ENCODE measurements around the gene NECTIN1. TPM values are rescaled to one million over a fixed set of nuclear protein-coding genes. Genes with fewer than 3 reads are reported as not detected.

NECTIN1 gene
- total and polyA plus RNA-seq, 2 of the 4 experiments (the other 2 are of a cell fraction) = 2.3 to 4.2 TPM

DNA sequence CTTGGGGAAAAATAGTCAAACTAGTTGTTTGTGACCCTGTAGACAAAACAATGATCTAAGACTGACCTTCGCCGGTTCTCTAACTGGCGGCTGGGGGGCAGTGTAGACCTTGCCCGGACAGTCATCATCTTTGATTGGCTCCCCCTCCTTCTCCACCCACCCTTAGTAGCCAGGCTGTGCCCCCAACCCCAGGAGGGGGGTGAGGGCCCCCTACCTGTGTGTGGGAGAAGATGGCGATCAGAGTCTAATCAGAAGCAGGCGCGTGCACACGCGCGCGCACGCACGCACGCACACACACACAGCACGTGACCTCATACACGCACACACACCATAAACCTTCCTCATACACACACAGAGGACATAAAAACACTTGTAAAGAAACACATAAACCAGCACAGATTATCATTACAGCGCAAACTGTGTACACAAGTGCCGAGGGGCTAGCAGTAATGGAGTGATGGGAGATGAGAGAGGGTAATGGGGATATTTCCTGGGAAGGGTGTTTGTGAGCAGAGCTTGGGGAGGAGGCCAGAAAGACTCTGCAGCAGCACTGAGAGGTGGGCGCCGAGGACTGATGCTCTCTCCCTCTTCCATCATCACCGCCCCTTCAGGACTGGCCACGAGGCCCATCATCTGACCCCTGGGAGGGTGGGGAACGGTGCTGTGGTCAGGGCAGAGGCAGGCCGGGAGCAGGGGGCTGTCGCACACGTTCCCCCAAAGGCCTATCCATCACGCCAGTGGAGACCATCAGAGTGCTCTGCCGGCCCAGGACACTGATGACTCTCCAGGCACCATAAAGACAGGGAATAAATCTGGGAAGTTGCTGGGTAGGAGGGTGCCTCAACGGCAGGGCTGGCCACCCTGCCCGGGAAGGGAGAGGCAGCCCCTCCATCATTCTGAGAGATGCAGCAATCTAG, 12.2 kb downstream of the NECTIN1 start:
- no peaks in the 10 kb centered on the region for H3K79me1 ChIP-seq (ENCODE audit: low read depth in 1 of 2, low read length in 2 of 2)
- DNase-seq = peak; percentile 12
- H3K9ac ChIP-seq (ENCODE audit: low read depth, low read length) = no peak overlapping the region
- peaks cover 5% of the 10 kb centered on the region; the same call in 1 of the 2 replicates for H4K20me1 ChIP-seq (ENCODE audit: insufficient read depth, low read length)
- no peak overlapping the region for H3K23ac ChIP-seq (ENCODE audit: low read depth, low read length)
- 0 out of 4 replicates have a peak overlapping the region, but pooled peaks of 1 of the 2 experiments have one; percentile 56 for H4K8ac ChIP-seq (ENCODE audit: low read depth in 2 of 2, low read length in 2 of 2)
- intact Hi-C loops (cut with micrococcal nuclease) (no loop called here), in situ Hi-C loops (cut with MboI; ENCODE audit: low sequenced_read_pairs) (no loop called here), dilution Hi-C loops (cut with HindIII; ENCODE audit: low sequenced_read_pairs, unreplicated experiment) (no loop called here)
- peaks cover 2% of the 10 kb centered on the region; the same call in 1 of the 2 replicates for H3K27me3 ChIP-seq (ENCODE audit: control insufficient read depth, insufficient read depth, low read length)
- no TSS peak for BruUV-seq (replicated peaks)
- 0 out of 2 replicates have a peak overlapping the region, but pooled peaks have one; percentile 36 for H4K5ac ChIP-seq (ENCODE audit: low read depth, low read length)
- ChIA-PET CTCF (no interaction called here), POLR2A (ENCODE audit: unreplicated experiment) (no interaction called here)
- 0 out of 2 replicates have a peak, but pooled peaks have one; percentile 24 for ATAC-seq (ENCODE audit: low read depth)
- no peaks in the 10 kb centered on the region for H3K9me1 ChIP-seq (ENCODE audit: insufficient read depth, low read length)
- no peak overlapping the region for H3K4ac ChIP-seq (ENCODE audit: low read depth, low read length)
- no peak overlapping the region for H2AK5ac ChIP-seq (ENCODE audit: low read depth, low read length)
- H2AK9ac ChIP-seq (replicated peaks; ENCODE audit: low read depth, low read length, poor library complexity) = no peak overlapping the region
- no peak overlapping the region for H3K4me3 ChIP-seq (ENCODE audit: insufficient read depth, low read depth, low read length)
- H2BK20ac ChIP-seq (ENCODE audit: low read depth, low read length) = no peak overlapping the region
- no peaks in the 10 kb centered on the region for H3K9me3 ChIP-seq (ENCODE audit: control insufficient read depth, insufficient read depth, low read length)
- no peaks in the 10 kb centered on the region for H3K36me3 ChIP-seq (ENCODE audit: control insufficient read depth, insufficient read depth, low read length)
- no peak overlapping the region for H2BK15ac ChIP-seq (ENCODE audit: low read depth, low read length)
- H3K4me2 ChIP-seq (ENCODE audit: low read depth, low read length) = no peak overlapping the region
- WGBS, 2 experiments (ENCODE audit: extremely low coverage in 2 of 2, insufficient read length in 1 of 2) = 60% methylated on average over 1 of the region's 30 CpGs; no CpG with 5 or more reads in 1 of the 2 experiments
- H4K91ac ChIP-seq (ENCODE audit: insufficient read depth, low read depth, low read length) = no peak overlapping the region
- H2BK120ac ChIP-seq (ENCODE audit: low read depth, low read length) = no peak overlapping the region
- no peak overlapping the region for H3K14ac ChIP-seq (replicated peaks; ENCODE audit: low read depth, low read length)
- H2AFZ ChIP-seq (replicated peaks; ENCODE audit: low read length, poor library complexity) = no peak overlapping the region
- no peak overlapping the region for H3K18ac ChIP-seq (ENCODE audit: low read depth, low read length)
- H2BK5ac ChIP-seq (ENCODE audit: low read depth, low read length, poor library complexity, severe bottlenecking) = no peak overlapping the region
- no peak for TF ChIP-seq NFE2L2 (IDR thresholded peaks at IDR 0.05; ENCODE audit: low read depth, low read length)
- 0 out of 2 replicates have a peak, but pooled peaks have one; percentile 8 for TF ChIP-seq CTCF (conservative IDR thresholded peaks at IDR 0.05; ENCODE audit: low read depth, low read length)
- peak; percentile 37; the same call in 1 of the 2 replicates for TF ChIP-seq BHLHE40 (IDR thresholded peaks at IDR 0.05; ENCODE audit: low read depth, low read length)
- TF ChIP-seq, protein P1, sequence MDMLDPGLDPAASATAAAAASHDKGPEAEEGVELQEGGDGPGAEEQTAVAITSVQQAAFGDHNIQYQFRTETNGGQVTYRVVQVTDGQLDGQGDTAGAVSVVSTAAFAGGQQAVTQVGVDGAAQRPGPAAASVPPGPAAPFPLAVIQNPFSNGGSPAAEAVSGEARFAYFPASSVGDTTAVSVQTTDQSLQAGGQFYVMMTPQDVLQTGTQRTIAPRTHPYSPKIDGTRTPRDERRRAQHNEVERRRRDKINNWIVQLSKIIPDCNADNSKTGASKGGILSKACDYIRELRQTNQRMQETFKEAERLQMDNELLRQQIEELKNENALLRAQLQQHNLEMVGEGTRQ (IDR thresholded peaks at IDR 0.05; ENCODE audit: low read depth, low read length) = peak; percentile 56; the same call in 1 of the 2 replicates
- no peak overlapping the region for H3K56ac ChIP-seq (ENCODE audit: extremely low read depth, insufficient read depth, low read length)
- H3K4me1 ChIP-seq (ENCODE audit: control insufficient read depth, insufficient read depth, low read length) = no peaks in the 10 kb centered on the region
- no peak overlapping the region for H3K27ac ChIP-seq (ENCODE audit: insufficient read depth, low read length)

Measured in IMR-90 (cell line).